ENCODE data around the gene SLF2. TPM values are rescaled to one million over a fixed set of nuclear protein-coding genes. Genes with fewer than 3 reads are reported as not detected.

Gene SLF2
- total and polyA plus RNA-seq, 2 of the 13 experiments (the other 11 are each of a cell fraction or from before 2014, with no cell fraction given) = 12.2 to 48.1 TPM

DNA sequence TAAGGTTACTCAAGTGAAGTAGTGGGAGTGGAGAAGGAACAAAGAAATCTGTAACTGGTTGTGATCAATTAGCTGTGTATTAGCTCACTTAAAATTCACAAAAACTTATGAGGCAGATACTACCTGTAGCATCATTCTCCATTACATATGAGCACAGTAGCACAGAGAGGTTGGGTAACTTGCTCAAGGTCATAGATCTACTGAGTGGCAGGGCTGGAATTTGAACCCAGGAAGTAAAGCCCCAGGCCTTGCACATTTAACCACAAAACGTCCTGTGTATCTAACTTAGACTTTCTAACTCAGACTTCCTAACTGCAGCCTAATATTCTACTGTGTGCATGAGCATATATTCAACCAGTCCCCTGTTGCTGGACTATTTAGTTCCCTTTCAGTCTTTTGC lies 5.6 kb upstream of the SLF2 start (continued):
- TF ChIP-seq ZNF24 (IDR thresholded peaks at IDR 0.05) = no peak
- TF ChIP-seq BRCA1 (CRISPR knock-in tag; IDR thresholded peaks at IDR 0.05) = no peak
- no peak for TF ChIP-seq ZNF7 (CRISPR knock-in tag; IDR thresholded peaks at IDR 0.05)
- TF ChIP-seq, protein P1, sequence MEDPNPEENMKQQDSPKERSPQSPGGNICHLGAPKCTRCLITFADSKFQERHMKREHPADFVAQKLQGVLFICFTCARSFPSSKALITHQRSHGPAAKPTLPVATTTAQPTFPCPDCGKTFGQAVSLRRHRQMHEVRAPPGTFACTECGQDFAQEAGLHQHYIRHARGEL (CRISPR knock-in tag; IDR thresholded peaks at IDR 0.05) = no peak
- peak; percentile 80 for TF ChIP-seq ZNF331 (CRISPR knock-in tag; IDR thresholded peaks at IDR 0.05)
- TF ChIP-seq ARID2 (CRISPR knock-in tag; IDR thresholded peaks at IDR 0.05; ENCODE audit: borderline replicate concordance) = no peak
- no peak for TF ChIP-seq SOX6 (IDR thresholded peaks at IDR 0.05)
- TF ChIP-seq SOX6 (CRISPR knock-in tag; IDR thresholded peaks at IDR 0.05) = peak; percentile 49; the same call in 1 of the 2 replicates
- no peak for TF ChIP-seq SOX13 (IDR thresholded peaks at IDR 0.05)
- TF ChIP-seq SOX13 (CRISPR knock-in tag; conservative IDR thresholded peaks at IDR 0.05 in 1 of 2, IDR thresholded peaks at IDR 0.05 in 1 of 2) = peak in 1 of 2 experiments; percentile 41; a peak in 1 of 4 replicates
- 0 out of 2 replicates have a peak, but pooled peaks have one; percentile 38 for TF ChIP-seq ISL2 (CRISPR knock-in tag; IDR thresholded peaks at IDR 0.05)
- no peak for TF ChIP-seq JUND (CRISPR knock-in tag; IDR thresholded peaks at IDR 0.05)
- TF ChIP-seq NCOR1 (IDR thresholded peaks at IDR 0.05; ENCODE audit: borderline replicate concordance, low read length) = peak; percentile 44; the same call in 1 of the 2 replicates
- TF ChIP-seq, protein P2, sequence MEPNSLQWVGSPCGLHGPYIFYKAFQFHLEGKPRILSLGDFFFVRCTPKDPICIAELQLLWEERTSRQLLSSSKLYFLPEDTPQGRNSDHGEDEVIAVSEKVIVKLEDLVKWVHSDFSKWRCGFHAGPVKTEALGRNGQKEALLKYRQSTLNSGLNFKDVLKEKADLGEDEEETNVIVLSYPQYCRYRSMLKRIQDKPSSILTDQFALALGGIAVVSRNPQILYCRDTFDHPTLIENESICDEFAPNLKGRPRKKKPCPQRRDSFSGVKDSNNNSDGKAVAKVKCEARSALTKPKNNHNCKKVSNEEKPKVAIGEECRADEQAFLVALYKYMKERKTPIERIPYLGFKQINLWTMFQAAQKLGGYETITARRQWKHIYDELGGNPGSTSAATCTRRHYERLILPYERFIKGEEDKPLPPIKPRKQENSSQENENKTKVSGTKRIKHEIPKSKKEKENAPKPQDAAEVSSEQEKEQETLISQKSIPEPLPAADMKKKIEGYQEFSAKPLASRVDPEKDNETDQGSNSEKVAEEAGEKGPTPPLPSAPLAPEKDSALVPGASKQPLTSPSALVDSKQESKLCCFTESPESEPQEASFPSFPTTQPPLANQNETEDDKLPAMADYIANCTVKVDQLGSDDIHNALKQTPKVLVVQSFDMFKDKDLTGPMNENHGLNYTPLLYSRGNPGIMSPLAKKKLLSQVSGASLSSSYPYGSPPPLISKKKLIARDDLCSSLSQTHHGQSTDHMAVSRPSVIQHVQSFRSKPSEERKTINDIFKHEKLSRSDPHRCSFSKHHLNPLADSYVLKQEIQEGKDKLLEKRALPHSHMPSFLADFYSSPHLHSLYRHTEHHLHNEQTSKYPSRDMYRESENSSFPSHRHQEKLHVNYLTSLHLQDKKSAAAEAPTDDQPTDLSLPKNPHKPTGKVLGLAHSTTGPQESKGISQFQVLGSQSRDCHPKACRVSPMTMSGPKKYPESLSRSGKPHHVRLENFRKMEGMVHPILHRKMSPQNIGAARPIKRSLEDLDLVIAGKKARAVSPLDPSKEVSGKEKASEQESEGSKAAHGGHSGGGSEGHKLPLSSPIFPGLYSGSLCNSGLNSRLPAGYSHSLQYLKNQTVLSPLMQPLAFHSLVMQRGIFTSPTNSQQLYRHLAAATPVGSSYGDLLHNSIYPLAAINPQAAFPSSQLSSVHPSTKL (CRISPR knock-in tag; IDR thresholded peaks at IDR 0.05) = peak; percentile 81
- TF ChIP-seq ESRRA (CRISPR knock-in tag; IDR thresholded peaks at IDR 0.05; ENCODE audit: low read depth) = peak; percentile 90
- peak; percentile 63; the same call in 1 of the 2 replicates for TF ChIP-seq SIX1 (CRISPR knock-in tag; IDR thresholded peaks at IDR 0.05; ENCODE audit: borderline replicate concordance)
- TF ChIP-seq ZHX2 (IDR thresholded peaks at IDR 0.05; ENCODE audit: low read depth) = no peak
- no peak for TF ChIP-seq ZHX2 (CRISPR knock-in tag; IDR thresholded peaks at IDR 0.05; ENCODE audit: borderline replicate concordance)
- TF ChIP-seq NFE2L2 (IDR thresholded peaks at IDR 0.05; ENCODE audit: low read length) = no peak
- no peak for TF ChIP-seq ZNF432 (CRISPR knock-in tag; IDR thresholded peaks at IDR 0.05; ENCODE audit: borderline replicate concordance)
- TF ChIP-seq ZFYVE20 (CRISPR knock-in tag; IDR thresholded peaks at IDR 0.05; ENCODE audit: borderline replicate concordance, low read depth) = no peak

Measured in HepG2 (cell line).